SU-DHL-6 (cell line): ENCODE results near the gene KCNK15.

ENCODE experiments used
- H2AFZ ChIP-seq: fragments of 200-600 bp; sonication (generic); 2 replicates; pipeline ENCODE4 v1.6.1; 2014; ENCODE audit warnings: low read depth, mild to moderate bottlenecking, moderate library complexity, mixed read lengths, antibody characterized with exemption, low read length; ENCODE audit not compliant: severe bottlenecking
- H3F3A ChIP-seq: fragments of 200-600 bp; shearing (Covaris generic); 2 replicates; pipeline ENCODE4 v1.6.0; 2016; ENCODE audit warnings: antibody characterized with exemption, mild to moderate bottlenecking; ENCODE audit not compliant: insufficient read depth
- H3K27ac ChIP-seq: fragments of 200-600 bp; sonication (generic); 2 replicates; pipeline ENCODE4 v1.5.1; 2016; ENCODE audit warnings: low read depth, mild to moderate bottlenecking, low read length, moderate library complexity, mixed read lengths
- H3K27me3 ChIP-seq: fragments of 200-600 bp; sonication (generic), shearing (Covaris generic); 2 replicates; pipeline ENCODE4 v1.6.0; 2014; ENCODE audit warnings: mild to moderate bottlenecking, low read length
- H3K36me3 ChIP-seq: fragments of 200-600 bp; sonication (generic); 2 replicates; pipeline ENCODE4 v1.6.1; 2014; ENCODE audit warnings: mild to moderate bottlenecking, low read length, mixed read lengths
- H3K4me2 ChIP-seq: fragments of 300-600, 200-600 bp; shearing (Covaris generic), sonication (generic); 2 replicates; pipeline ENCODE4 v1.6.0; 2014; ENCODE audit warnings: low read length, low read depth, mild to moderate bottlenecking; ENCODE audit not compliant: poor library complexity, severe bottlenecking
- H3K4me3 ChIP-seq: fragments of 200-600 bp; sonication (generic); 2 replicates; pipeline ENCODE4 v1.5.1; 2014; ENCODE audit warnings: antibody characterized with exemption, low read length, mild to moderate bottlenecking, mixed read lengths; ENCODE audit not compliant: insufficient read depth, poor library complexity, severe bottlenecking
- H3K79me2 ChIP-seq: fragments of 200-600 bp; sonication (generic); 2 replicates; pipeline ENCODE4 v1.6.1; 2014; ENCODE audit warnings: mild to moderate bottlenecking, low read length, moderate library complexity; ENCODE audit not compliant: insufficient read depth
- H3K9ac ChIP-seq: fragments of 200-600 bp; sonication (generic); 2 replicates; pipeline ENCODE4 v1.7.0; 2014; ENCODE audit warnings: mild to moderate bottlenecking, low read length
- H3K9me2 ChIP-seq: fragments of 200-600 bp; sonication (generic); replicated peaks from 2 replicates; pipeline ENCODE4 v1.6.1; 2014; ENCODE audit warnings: low read length; ENCODE audit not compliant: insufficient read depth
- H3K9me3 ChIP-seq: fragments of 200-600 bp; sonication (generic); 2 replicates; pipeline ENCODE4 v1.6.1; 2014; ENCODE audit warnings: low read length, mixed read lengths; ENCODE audit not compliant: insufficient read depth
- H4K20me1 ChIP-seq: fragments of 200-600 bp; sonication (generic); 2 replicates; pipeline ENCODE4 v1.6.1; 2014; ENCODE audit warnings: low read depth, mild to moderate bottlenecking, antibody characterized with exemption, low read length, moderate library complexity, mixed read lengths
- EZH2phosphoT487 ChIP-seq: fragments of 200-600 bp; sonication (generic), shearing (Covaris generic); conservative IDR thresholded peaks from 2 replicates; pipeline ENCODE4 v1.6.1; 2018; ENCODE audit warnings: mild to moderate bottlenecking, antibody characterized with exemption, low read length, moderate library complexity, mixed read lengths
- TF ChIP-seq, protein P1 (sequence below): fragments of 200-600 bp; sonication (generic); IDR thresholded peaks from one replicate; pipeline ENCODE4 v1.5.1; 2017; ENCODE audit warnings: antibody characterized with exemption, mild to moderate bottlenecking, low read length, moderate library complexity; ENCODE audit not compliant: insufficient read depth, poor library complexity, severe bottlenecking

KCNK15 gene

GRCh38 chr20:44714102-44714700 lies 31.5 kb upstream of the KCNK15 start:
- Histone ChIP-seq H3K4me3 (no peak overlapping the region), H2AFZ (no peak overlapping the region), H3K27ac (no peak overlapping the region), H3F3A (no peaks in the 10 kb centered on the region), H3K9me3 (no peaks in the 10 kb centered on the region), H4K20me1 (no peaks in the 10 kb centered on the region), H3K36me3 (no peaks in the 10 kb centered on the region), H3K9ac (no peak overlapping the region), H3K4me2 (no peak overlapping the region), H3K79me2 (no peaks in the 10 kb centered on the region), H3K9me2 (no peaks in the 10 kb centered on the region), H3K27me3 (no peaks in the 10 kb centered on the region)
- TF ChIP-seq, protein P1, sequence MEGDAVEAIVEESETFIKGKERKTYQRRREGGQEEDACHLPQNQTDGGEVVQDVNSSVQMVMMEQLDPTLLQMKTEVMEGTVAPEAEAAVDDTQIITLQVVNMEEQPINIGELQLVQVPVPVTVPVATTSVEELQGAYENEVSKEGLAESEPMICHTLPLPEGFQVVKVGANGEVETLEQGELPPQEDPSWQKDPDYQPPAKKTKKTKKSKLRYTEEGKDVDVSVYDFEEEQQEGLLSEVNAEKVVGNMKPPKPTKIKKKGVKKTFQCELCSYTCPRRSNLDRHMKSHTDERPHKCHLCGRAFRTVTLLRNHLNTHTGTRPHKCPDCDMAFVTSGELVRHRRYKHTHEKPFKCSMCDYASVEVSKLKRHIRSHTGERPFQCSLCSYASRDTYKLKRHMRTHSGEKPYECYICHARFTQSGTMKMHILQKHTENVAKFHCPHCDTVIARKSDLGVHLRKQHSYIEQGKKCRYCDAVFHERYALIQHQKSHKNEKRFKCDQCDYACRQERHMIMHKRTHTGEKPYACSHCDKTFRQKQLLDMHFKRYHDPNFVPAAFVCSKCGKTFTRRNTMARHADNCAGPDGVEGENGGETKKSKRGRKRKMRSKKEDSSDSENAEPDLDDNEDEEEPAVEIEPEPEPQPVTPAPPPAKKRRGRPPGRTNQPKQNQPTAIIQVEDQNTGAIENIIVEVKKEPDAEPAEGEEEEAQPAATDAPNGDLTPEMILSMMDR: no peak
- no peak for TF ChIP-seq EZH2phosphoT487

GRCh38 chr20:44714701-44715498 lies 30.8 kb upstream of the KCNK15 start, which contains the start of gene CCN5:
CCN5 (plus strand) TSS chr20:44715369; CDS start chr20:44715391, 22 bp downstream.
- no peak within 1 kb of the TSS for H2AFZ ChIP-seq
- no peak within 1 kb of the TSS for H3K4me3 ChIP-seq
- no peaks in the 10 kb centered on the region for H3K9me2 ChIP-seq
- H3K27ac ChIP-seq: no peak within 1 kb of the TSS
- H3F3A ChIP-seq: no peaks in the 10 kb centered on the region
- TF ChIP-seq, protein P1: no peak
- TF ChIP-seq EZH2phosphoT487: no peak
- H3K36me3 ChIP-seq: no peaks in the 10 kb centered on the region
- H3K4me2 ChIP-seq: no peak within 1 kb of the TSS
- no peaks in the 10 kb centered on the region for H3K9me3 ChIP-seq
- no peaks in the 10 kb centered on the region for H4K20me1 ChIP-seq
- H3K9ac ChIP-seq: no peak within 1 kb of the TSS
- H3K27me3 ChIP-seq: no peaks in the 10 kb centered on the region
- H3K79me2 ChIP-seq: no peaks in the 10 kb centered on the region

GRCh38 chr20:44715499-44716308 lies 30.0 kb upstream of the KCNK15 start:
- Histone ChIP-seq H3K9me2 (no peaks in the 10 kb centered on the region), H3K9me3 (no peaks in the 10 kb centered on the region), H3K27ac (no peak overlapping the region), H3F3A (no peaks in the 10 kb centered on the region), H4K20me1 (no peaks in the 10 kb centered on the region), H3K4me3 (no peak overlapping the region), H3K9ac (no peak overlapping the region), H3K27me3 (no peaks in the 10 kb centered on the region), H3K4me2 (no peak overlapping the region), H3K79me2 (no peaks in the 10 kb centered on the region), H3K36me3 (no peaks in the 10 kb centered on the region), H2AFZ (no peak overlapping the region)
- no peak for TF ChIP-seq EZH2phosphoT487
- TF ChIP-seq, protein P1: no peak
